SK-N-MC (cell line): ENCODE data around the gene PMEL.

ENCODE experiments used
- EZH2 ChIP-seq: fragments of 200-600 bp; sonication (generic); IDR thresholded peaks from one replicate; pipeline ENCODE4 v1.6.1; 2017; ENCODE audit warnings: antibody characterized with exemption
- POLR2AphosphoS5 ChIP-seq: IDR thresholded peaks from 2 replicates; pipeline ENCODE4 v1.6.1; 2012; ENCODE audit warnings: mild to moderate bottlenecking, low read depth, low read length, borderline replicate concordance

- TF ChIP-seq EZH2 (no peak), POLR2AphosphoS5 (no peak; the same call in 1 of the 2 replicates)
Observed at GRCh38 chr12:55927588-55928502, 38.0 kb downstream of the PMEL start, which contains the start of gene PYM1.
